T-helper 9 cell (primary cell): ENCODE results near the gene FNBP1.
"Not testable (repeated sequence)": the region's sequence is repeated elsewhere in the genome, so short reads cannot be mapped to it uniquely, and the experiment has no call there.

Source experiments
- DNase-seq: peaks from one replicate; pipeline ENCODE4 v3.0.0-alpha.2; 2020

Gene FNBP1

GRCh38 chr9:130021842-130022241 lies 21.1 kb downstream of the FNBP1 start:
- DNase-seq: not testable (repeated sequence)

DNA sequence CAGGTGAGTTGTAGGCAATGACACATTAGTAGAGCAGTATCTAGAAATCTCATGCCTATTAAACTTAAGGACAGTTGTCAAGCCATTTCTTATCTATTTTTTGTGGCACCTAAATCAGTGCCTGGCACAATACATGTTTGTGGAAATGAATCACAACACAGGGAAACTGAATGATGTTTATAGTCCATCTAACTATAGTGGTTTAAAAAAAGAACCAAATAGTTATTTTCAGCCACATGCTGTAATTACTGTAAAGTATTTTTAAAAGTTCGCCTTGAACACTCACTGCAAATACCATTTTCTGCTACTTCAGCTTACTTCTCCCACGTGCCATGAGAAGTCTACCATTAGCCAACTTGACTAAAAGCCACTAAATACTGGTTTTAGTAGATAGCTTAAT lies 21.9 kb downstream of the FNBP1 start:
- DNase-seq: no peak

- no peak for DNase-seq
Observed at GRCh38 chr9:130020618-130021017, 22.4 kb downstream of the FNBP1 start.

DNA sequence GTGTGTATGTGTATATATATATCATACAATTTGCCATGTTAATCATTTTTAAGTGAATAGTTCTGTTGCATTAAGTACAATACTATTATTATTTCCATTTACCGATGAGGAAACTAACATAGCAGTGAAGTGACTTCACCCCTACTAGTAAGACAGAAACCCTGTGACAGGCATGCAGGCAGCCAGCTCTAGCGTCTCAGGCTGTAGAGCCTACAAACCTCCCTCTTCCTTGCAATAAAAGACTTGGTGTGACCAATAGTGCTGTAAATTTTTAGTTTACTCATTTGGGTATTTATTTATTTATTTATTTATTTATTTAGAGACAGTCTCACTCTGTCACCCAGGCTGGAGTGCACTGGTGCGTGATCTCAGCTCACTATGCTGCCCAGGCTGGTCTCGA lies 24.7 kb downstream of the FNBP1 start:
- DNase-seq: no peak

DNA sequence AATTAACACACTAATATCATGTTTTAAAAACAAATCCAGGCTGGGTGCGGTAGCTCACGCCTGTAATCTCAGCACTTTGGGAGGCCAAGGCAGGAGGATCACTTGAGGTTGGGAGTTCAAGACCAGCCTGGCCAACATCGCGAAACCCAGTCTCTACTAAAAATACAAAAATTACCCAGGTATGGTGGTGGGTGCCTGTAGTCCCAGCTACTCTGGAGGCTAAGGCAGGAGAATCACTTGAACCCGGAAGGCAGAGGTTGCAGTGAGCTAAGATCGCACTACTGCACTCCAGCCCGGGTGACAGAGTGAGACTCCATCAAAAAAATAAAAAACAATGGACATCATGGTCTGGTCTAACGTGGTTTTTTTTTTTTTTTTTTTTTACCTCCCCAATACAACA lies 25.5 kb downstream of the FNBP1 start:
- DNase-seq: not testable (repeated sequence)

GRCh38 chr9:130017076-130017475 lies 25.9 kb downstream of the FNBP1 start:
- no peak for DNase-seq

DNA sequence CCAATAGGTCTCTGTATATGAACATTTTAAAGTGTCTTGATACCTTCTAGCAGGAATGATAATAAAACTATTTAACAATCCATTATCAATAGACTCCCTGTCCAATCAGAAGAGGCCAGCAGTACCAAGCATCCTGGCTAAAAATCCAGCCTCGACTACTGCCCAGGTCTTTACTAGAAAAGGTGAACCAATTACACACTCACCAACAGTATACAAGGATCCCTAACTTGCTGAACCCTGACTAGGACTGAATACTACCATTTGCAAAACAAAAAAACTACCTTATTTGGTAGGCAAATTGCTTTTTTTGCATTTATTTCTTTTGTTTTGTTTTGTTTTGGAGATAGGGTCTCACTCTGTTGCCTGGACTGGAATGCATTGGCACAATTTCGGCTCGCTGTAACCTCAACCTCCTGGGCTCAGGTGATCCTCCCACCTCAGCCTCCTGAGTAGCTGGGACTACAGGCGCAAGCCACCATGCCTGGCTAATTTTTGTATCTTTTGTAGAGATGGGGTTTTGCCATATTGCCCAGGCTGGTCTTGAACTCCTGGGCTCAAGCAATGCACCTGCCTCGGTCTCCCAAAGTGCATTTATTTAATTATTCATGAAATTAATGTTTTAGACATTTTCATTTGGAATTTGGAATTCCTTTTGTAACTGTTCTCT lies 27.5 kb downstream of the FNBP1 start:
- DNase-seq: no peak

GRCh38 chr9:130013326-130013725 lies 29.7 kb downstream of the FNBP1 start:
- no peak for DNase-seq

DNA sequence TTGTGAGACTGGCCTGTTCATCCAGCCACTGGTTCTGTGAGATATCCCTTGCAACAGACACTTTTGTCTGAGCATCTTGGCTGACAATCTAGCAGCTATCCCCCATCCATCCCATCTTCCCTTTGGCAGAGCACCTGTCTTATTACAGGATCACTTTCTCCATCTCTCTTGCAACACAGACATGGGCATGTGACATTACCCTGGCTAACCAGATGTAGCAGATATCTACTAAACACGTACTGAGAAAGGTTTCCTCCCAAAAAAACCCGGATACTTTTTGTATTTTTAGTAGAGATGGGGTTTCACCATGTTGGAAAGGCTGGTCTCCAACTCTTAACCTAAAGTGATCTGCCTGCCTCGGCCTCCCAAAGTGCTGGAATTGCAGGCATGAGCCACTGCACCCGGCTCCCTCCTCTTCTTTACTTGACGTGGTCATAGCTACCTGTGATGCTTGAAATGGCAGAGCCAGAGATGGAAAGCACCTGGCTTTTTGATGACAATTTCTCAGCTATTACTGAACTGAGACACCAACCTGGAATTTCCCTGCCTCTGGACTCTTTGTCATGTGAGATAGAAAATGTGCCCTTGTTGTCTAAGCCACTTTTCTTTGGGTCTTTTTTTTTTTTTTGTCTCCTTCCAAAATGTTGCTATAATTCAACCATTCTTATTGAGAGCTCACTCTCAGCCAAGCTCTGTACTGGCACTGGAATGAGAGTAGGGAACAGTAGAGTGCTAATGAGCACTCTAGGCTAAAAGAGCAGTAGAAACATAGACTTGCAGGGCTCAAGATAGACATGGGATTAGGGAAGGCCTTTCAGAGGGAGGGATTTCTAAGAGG lies 32.6 kb downstream of the FNBP1 start:
- DNase-seq: peak; percentile 50

DNA sequence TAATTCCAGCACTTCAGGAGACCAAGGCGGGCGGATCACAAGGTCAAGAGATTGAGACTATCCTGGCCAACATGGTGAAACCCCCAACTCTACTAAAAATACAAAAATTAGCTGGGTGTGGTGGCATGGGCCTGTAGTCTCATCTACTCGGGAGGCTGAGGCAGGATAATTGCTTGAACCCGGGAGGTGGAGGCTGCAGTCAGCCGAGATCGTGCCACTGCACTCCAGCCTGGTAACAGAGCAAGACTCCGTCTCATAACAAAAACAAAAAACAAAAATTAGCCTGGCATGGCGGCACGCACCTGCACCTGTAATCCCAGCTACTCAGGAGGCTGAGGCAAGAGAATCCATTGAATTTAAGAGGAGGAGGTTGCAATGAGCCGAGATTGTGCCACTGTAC lies 33.4 kb downstream of the FNBP1 start:
- DNase-seq: not testable (repeated sequence)

DNA sequence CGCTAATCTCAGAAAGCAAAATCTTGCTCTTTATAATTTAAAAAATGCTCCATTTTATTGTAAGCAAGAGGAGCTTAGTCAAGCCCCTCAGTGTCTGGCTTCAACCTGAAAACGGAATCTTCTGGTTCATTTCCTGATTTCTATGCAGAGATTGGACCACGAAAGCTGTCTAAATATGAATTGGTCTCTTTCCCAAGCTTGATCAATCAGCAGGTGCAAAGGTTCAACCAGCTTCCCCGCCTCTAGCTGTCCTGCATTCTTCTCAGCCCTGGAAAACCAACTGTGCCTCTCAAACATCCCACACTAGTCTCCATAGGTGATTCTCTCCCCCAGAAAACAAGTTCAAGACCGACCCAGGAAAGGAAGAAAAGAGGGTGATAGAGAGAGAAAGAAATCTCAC lies 34.5 kb downstream of the FNBP1 start:
- DNase-seq: no peak

DNA sequence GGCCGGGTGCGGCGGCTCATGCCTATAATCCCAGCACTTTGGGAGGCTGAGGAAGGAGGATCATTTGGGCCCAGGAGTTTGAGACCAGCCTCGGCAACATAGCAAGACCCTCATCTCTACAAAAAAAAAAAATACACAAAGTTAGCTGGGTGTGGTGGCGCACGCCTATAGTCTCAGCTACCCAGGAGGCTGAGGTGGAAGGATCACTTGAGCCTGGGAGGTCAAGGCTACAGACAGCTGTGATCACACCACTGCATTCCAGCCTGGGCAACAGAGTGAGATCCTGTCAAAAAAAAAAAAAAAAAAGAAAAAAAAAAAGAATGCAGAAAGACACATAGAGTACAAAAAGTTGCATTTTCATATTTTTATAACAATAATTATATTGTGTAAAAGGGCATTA lies 36.0 kb downstream of the FNBP1 start:
- not testable (repeated sequence) for DNase-seq

DNA sequence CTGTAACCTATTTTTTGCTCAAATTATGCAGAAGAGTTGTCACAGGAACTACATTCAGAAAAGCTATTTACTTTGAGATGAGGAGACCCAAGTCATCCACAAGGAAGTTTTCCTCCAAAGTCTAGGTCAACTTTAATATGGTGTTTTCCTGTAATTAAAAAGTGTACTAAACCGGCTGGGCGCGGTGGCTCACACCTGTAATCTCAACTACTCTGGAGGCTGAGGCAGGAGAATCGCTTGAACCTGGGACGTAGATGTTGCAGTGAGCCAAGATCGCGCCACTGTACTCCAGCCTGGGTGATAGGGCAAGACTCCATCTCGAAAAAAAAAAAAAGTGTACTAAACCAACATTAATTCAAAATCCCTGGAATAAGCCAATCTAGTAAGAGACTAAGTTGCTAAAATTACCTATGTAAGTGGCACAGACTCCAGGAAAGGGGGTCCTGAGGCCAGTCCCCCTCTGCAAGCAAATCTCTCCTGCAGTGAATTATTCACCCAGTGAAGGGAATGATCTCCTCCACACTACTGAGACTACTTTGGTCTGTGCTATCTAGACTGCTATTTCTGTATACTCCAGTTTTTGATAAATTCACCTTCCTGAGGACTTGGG lies 38.9 kb downstream of the FNBP1 start:
- no peak for DNase-seq

GRCh38 chr9:130002320-130002719 lies 40.7 kb downstream of the FNBP1 start:
- no peak for DNase-seq

DNA sequence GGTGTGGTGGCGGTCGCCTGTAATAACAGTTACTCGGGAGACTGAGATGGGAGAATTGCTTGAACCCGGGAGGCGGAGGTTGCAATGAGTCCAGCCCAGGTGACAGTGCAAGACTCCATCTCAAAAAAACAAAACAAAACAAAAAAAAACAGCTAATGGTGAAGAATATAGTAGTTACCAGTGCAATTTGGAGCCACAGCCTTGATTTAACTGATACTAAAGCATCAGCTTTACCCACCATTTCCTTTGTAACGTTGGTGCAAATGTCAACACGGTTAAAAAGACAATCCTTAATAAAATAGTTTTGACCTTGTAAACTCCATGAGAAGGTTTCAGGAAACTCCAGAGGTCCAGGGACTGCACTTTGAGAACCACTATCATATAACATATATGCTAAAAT lies 41.8 kb downstream of the FNBP1 start:
- no peak for DNase-seq

GRCh38 chr9:129999141-129999510 lies 43.9 kb downstream of the FNBP1 start:
- DNase-seq: no peak

DNA sequence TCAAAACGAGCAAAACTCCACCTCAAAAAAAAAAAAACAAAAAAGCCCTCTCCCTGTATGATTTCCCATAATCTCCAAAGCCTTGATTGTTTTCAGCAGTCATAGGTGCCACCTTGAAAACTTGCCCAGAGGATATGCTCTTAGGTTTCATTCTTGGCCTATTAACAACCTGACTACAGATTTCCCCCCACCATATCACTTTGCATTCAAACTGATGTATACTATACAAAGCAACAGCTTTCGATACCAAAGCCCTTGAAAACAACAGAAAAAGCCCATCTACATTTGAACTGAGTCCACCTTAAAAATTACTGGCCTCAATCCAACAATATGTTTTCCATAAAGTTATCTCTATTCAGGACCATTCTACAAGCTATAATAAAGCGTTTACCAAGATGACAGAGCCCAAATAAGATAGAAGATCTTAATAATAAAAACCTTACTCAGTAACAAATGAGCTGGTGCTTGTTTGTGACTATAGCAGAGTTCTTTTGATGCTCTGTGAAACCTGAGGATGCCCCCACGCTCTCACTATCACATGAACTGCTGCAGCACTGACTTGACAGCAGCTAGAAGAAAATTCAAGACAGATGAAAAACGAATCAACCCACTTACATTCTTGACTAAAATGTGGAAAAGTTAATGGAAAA lies 44.4 kb downstream of the FNBP1 start:
- no peak for DNase-seq

- DNase-seq: not testable (repeated sequence)
Observed at GRCh38 chr9:129997706-129998105, 45.3 kb downstream of the FNBP1 start.

GRCh38 chr9:129996161-129996830 lies 46.7 kb downstream of the FNBP1 start:
- DNase-seq: no peak

DNA sequence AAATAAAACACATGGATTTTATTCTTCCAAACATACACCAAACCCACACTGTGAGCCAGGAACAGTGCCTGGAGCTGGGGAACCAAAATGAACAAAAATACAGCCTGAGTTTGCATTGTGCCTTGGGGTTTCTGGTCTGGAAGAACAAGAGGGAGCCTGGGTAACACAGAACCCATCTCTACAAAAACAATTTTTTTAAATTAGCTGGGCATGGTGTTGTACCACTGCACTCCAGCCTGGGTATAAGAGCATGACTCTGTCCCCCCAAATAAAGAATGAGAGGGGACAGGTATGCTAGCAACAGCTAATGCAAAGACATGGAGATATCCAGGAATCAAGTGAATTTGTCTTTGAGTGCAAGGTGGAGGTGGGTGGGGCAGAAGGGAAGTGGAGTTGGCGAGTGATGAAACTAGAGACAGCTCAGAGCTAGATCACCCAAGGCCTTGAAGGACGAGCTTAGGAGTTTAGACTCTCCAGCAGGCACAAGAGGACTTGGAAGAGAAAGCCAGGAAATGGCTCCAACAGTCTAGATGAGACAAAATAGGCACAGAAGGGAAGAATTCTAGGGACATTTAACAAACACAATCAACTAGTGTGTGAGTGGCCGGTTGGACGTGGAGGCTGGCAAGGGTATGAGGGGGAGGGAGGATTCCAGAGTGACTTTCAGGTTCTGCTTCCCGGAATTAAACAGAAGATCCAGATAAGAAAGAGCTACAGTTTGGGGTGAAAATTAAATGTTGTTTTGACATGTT lies 47.4 kb downstream of the FNBP1 start:
- no peak for DNase-seq

DNA sequence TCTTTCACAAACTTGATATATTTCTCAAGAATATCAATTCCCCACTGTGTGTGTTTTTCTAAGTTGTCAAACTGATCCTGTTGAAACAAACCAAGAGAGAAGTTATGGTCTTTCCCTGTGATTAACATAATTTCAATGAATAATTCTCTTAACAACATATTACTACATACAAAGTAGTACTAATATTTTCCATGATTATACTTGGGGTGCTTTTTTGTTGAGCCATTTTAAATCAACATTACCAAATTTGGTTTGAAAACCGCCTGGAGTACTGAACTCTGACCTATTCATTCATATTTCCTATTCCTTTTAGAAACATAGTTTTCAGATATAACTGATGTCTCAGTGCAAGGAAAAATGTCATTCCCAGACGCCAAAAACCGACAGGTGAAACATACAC lies 48.1 kb downstream of the FNBP1 start:
- no peak for DNase-seq

DNA sequence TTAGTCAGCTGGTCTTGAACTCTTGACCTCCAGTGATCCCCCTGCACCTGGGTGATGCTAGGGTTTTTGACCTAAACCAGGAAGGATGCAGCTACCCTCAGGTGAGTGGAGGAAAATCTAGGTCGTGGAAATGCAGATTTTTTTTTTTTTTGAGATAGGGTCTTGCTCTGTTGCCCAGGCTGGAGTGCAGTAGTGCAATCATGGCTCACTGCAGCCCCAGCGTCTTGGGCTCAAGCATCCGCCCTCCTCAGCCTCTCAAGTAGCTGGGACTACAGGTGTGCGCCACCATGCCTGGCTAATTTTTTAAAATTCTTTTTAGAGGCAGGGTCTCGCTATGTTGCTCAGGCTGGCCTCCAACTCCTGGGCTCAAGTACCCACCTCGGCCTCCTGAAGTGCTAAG lies 51.9 kb downstream of the FNBP1 start:
- not testable (repeated sequence) for DNase-seq
